GM12874 (cell line): ENCODE measurements around the gene GNL2.

Source experiments
- TF ChIP-seq, protein P1 (sequence below): IDR thresholded peaks from 2 replicates; pipeline ENCODE4 v1.5.1; 2011; ENCODE audit warnings: low read depth, mild to moderate bottlenecking, control low read depth, low read length, moderate library complexity; ENCODE audit not compliant: insufficient read depth

The GNL2 gene

DNA sequence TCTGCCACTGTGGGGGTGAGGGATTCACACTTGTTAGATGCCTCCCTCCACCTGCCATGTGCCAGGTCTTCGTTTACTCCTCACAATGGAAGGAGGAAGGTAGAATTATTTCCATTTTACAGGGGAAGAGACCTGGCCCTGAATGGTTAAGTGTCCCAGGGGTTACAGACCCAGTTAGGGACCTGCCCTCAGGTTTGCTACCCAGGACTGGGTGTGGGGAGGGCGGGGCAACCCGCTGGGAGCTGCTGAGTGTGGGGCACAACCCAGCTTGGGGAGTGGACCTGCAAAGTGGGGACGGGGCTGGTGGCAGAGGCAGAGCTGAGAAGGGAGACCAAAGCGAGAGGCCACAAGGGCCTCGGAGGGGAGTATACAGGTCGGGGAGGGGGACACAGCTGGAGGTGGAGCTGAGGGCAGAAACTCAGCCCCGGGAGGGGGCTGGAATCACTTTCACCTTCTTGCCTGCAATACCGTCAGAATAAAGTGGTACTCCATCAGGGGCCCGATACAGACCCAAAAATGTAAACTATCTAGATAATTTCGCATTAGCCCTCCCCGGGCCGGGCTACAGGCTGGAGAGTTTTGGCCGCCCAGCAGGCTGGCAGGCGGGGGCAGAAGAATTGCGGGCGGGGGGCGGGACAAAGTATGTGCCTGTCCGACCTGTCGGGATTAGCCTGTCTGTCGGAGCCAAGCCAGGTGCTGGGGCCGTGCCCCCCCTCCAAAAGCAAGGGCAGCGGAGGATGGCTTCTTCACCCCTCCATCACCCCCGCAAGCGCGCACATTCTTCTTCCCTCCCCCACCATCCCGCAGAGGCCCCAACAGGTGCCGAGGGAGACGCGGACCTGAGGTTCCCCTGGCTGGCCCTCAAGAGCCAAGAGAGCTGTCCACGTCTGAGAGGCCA, 37.6 kb upstream of the GNL2 start:
- TF ChIP-seq, protein P1, sequence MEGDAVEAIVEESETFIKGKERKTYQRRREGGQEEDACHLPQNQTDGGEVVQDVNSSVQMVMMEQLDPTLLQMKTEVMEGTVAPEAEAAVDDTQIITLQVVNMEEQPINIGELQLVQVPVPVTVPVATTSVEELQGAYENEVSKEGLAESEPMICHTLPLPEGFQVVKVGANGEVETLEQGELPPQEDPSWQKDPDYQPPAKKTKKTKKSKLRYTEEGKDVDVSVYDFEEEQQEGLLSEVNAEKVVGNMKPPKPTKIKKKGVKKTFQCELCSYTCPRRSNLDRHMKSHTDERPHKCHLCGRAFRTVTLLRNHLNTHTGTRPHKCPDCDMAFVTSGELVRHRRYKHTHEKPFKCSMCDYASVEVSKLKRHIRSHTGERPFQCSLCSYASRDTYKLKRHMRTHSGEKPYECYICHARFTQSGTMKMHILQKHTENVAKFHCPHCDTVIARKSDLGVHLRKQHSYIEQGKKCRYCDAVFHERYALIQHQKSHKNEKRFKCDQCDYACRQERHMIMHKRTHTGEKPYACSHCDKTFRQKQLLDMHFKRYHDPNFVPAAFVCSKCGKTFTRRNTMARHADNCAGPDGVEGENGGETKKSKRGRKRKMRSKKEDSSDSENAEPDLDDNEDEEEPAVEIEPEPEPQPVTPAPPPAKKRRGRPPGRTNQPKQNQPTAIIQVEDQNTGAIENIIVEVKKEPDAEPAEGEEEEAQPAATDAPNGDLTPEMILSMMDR, result no peak

DNA sequence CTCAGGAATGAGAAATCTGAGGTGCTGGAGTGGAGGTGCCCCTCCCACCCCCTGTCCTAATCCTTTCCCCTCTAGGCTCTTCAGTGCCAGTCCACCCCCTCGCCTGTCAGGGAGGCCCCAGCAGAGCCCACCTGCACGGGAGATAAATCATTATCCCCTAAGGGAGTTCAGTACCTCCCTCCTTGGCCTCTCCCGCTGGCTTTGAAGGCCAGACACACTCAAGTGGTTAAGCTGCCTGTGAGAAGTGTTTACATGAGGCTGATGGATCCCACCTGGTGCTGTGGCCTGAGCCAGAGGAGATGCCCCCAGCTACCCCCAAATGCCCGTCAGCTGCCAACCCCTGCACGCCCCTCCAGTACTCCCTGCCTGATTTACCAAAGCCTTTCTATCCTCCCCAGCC, 35.3 kb upstream of the GNL2 start:
- TF ChIP-seq, protein P1, result no peak

DNA sequence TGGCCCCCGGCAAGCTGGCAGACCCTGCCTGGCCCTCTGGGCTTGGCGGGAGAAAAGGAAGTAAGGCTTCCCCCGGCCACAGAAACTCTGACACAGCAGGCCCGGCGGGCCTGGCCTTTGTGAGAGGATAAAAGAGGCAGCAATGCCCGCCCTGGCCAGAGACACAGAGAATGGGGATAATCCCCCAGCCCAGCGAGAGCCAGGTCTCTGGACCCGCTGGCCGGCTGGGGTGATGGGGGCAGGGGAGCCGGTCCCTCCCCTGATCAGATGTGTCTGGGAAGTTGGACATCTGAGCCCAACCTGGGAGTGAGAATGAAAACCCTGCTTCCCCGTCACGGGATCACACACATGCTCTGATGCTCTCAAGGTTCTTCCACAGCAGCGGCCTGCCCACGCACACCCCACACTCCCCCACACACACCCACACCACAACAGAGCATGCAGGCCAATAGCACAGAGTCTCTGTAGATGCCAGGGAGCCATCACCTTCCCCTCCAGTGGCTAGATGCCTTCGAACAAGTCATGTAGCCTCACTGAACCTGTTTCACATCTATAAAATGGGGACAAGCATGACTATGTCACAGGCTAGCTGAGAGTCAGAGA, 34.8 kb upstream of the GNL2 start:
- TF ChIP-seq, protein P1, result no peak

DNA sequence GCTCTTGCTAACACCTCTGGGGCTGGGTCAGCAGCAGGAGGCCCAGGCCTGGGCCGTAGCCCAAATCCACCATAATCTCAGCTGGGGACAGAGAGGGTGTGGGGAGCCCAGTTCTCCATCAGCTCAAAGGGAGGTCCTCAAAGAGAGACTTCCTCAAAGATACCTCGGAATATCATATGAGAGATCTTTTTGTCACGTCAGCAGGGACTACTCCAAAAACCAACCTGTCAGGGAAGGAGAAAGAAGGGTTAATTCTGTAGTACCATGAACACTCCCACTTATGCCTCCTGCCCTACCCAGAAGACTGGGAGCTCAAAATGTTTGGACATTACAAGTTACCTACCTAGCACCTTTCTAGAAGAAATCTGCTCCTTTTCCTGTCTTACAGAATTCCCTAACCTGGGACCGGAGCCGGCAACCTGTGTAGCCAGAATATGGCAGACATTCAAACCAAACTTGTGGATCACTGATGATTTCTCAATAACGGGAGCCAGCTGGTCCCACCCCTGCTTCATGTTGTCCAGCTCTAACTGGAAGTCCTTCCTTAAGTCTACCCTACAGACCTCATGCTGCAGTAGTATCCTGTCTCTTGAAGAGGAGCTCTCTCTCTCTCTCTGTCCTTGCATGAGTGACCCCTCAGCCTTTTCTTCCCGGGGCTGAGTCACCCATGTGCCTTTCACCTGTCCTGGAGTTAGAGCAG, 34.1 kb upstream of the GNL2 start:
- TF ChIP-seq, protein P1, result no peak

DNA sequence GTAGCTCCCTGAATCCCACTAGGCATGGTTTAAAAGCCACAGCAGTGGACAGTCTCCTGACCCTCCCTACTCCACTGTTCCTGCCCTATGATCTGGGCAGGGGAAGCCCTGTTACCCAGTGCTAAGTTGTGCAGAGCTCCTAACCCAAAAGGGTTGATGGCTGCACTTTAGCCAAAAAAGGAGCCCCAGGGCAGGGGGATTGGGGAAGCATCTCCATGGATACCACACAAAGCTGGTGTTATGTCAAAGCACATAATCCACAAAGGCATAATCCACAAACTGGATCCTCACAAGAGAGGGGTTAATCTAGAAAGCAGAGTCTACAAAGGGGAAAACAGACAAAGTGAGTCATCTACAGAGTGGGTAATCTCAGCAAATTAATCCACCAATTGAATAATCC, 33.3 kb upstream of the GNL2 start:
- TF ChIP-seq, protein P1, result no peak

DNA sequence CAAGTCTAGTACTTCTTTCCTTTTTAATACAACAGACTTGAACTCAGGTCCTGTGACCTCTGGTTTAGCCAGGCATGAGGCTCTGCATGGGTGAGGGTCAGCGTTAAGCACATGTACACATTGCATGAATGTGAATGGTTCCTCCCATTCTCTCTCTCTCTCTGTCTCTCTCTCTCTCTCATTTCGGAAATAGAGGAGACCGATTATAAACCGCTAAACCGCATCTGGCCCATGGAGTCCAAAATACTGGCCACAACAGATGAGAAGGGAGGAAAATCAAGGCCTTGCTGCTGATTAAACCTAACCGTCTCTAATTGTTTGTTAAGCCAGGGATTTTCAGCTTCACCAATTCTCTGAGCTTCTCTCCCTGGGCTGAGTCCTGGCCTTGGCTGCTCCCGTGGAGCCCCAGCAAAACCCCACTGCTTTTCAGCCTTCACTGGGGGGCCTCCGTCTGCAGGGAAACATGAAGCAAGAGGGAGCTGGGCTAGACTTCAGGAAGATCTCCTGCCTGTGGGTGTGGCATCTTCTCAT, 32.4 kb upstream of the GNL2 start:
- TF ChIP-seq, protein P1, result no peak

DNA sequence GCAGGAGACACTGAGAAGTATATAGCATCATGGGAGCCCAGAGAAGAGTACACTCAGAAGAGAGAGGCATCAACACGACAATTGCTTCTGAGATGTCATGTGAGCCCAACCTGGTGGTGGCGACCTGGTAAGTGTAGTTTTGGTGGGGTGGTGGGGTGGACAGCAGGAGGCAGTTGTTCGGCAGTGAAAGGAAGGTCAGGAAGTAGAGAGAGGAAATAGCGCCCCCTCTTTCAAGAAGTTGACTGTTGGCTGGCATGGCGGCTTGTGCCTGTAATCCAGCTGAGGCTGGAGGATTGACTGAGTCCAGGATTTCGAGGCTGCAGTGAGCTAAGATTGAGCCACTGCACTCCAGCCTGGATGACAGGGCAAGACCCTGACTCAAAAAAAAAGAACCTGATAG, 26.4 kb upstream of the GNL2 start:
- TF ChIP-seq, protein P1, result no peak
